ENCODE measurements around the gene NUP62.
"Not testable (repeated sequence)": the region's sequence is repeated elsewhere in the genome, so short reads cannot be mapped to it uniquely, and the experiment has no call there.

NUP62 gene

DNA sequence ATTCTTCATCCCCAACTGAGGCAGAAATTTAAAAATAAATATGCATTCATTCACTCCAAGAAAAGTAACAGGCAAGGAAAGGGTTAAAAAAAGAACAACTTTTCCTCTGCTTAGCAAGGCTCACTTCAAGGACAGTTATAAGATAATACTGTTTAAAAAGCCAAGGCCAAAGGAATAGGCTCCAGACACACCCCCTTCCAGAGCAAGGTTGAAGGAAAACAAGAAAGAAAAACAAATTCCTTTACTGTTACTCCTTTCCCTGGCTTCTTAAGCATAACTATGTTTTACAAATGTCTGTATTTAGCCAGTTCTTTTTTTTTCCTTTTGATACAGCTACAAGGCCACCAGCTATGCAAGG, 23.2 kb upstream of the NUP62 start:
- no peak for DNase-seq (ENCODE audit: low read depth in 2 of 2)

DNA sequence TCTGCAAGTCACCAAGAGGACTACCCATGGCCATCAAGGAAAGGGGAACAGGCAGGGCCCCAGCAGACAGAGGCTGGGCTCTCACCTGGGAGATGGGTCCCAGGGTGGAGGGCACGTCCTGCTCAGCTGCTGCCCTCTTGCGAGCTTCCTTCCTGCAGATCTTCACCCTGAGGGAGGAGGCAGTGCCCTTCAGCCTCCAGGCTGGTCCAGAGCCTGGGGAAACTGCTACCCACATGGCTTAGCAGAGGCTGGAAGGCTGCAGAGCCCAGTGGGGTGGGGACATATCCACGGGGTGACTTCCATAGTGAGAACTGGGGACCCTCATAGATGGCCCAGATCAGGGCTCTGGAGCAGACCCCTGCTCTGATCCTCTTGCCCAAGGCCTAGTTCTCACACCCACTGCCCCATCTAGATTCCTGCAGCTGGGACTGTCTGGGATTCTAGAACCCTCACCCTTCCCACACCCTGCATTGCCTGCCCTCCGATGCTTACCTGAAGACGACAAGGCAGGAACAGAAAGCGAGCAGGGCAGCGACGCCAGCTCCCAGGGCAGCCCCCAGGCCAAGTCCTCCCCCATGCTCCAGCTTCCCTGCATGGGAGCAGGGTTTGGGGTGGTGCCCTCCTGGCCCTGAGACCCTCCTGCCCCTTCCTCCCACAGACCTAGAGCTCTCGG, 22.6 kb upstream of the NUP62 start:
- DNase-seq (ENCODE audit: low read depth in 2 of 2): no peak

DNA sequence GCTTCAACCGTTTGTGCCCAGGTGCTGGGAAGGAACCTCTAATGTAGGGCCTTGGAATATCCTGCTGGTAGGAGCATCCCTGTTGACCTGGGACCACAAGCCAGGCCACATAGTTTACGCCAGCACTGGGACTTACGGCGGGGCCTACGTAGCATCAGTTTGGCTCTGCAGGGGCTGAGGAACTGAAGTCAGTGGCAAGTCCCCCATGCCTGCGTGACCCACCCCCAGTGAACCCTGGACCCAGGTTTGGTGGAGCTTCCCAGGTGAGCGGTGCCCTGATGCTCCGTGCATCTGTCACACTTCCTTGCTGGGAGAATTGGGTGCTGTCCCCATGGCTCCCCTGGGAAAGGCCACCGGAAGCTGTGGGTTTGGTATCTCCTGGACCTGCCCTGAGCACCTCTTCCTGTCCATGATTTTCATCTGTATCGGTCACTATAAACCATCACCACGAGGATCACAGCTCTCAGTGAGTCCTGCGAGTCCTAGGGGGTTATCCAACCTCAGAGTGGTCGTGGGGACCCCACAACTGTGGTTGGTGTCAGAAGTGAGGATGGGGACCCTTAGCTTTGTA, 21.7 kb upstream of the NUP62 start:
- no peak for DNase-seq (ENCODE audit: low read depth in 2 of 2)

DNA sequence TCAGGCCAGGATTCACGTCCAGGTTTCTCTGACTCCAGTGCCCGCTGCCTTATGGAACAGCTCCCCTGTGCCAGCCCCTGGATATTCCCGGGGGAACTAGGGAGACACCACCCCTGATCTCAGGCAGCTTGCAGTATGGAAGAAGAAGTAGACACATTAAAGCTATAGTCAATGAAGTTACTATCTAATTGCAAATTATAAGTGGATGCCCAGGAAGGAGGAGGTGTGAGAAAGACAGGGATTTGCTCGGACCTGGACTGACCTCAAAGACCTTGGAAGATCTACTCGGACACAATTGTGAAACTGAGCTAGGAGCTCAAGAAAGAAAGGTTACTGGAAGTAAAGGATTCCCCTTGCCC, 21.3 kb upstream of the NUP62 start:
- no peak for DNase-seq (ENCODE audit: low read depth in 2 of 2)

DNA sequence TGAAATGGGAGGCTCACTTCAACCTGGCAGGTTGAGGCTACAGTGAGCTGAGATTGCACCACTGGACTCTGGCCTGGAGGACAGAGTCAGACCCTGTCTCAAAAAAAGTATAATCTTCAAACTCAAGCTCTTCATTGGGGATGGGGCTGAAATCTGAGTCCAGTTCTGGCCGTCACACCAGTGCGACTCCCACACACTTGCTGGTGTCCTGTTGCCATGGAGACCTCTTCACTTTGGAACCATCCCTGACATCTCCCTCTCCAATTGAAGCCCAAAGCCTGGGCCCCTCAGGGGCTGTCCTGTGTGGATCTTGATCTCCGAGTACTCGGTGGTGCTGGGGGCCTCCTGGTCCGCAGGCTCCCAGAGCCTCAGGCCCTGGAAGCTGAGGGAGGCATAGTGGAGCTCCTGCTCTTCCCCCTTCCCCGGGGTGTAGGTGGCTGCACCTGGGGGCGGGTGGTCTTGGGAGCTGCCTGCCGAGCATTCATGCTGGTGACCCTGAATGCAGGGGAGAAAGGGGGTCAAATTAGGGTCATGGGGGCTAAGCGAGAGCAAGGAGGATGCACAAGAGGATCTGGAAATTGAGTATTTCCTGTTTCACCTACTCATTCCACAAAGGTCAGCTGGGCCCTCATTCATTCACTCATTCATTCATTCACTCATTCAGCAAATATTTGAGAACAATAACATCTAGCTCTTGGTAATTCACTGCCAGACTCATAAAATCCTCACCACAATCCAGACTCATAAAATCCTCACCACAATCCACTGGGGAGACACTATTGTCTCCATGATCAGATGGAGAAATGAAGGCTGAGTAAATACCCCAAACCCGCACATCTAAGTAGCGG, 20.7 kb upstream of the NUP62 start:
- no peak for DNase-seq (ENCODE audit: low read depth in 2 of 2)

DNA sequence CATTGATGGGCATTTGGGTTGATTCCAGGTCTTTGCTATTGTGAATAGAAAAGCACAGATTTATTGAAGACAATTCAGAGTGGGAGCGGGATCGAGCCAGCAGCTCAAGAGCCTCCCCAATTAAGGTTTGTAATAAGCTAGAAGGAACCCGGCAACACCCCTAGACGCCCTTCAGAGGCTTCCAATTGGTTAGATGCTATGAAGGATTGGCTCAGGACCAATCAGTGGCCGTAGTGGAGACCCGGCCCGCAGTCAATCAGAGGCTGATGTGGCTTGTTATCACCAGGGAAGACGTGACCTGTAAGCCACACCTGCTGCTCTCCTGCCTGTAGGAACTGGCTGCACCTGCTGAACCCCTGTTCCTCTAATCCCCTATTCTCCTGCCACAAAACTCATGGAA, 17.1 kb upstream of the NUP62 start:
- DNase-seq (ENCODE audit: low read depth in 2 of 2): no peak

DNA sequence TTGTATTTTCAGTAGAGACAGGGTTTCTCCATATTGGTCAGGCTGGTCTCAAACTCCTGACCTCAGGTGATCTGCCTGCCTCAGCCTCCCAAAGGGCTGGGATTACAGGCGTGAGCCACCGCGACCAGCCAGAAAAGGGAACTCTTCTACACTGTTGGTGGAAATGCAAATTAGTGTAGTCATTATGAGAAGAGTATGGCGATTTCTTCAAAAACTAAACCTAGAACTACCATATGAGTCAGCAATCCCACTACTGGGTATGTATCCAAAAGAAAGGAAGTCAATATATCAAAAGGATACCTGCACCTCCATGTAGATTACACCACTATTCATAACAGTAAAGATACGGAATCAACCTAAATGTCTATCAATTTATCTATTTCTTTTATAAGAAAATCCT, 15.3 kb upstream of the NUP62 start:
- DNase-seq (ENCODE audit: low read depth in 2 of 2): not testable (repeated sequence)

DNA sequence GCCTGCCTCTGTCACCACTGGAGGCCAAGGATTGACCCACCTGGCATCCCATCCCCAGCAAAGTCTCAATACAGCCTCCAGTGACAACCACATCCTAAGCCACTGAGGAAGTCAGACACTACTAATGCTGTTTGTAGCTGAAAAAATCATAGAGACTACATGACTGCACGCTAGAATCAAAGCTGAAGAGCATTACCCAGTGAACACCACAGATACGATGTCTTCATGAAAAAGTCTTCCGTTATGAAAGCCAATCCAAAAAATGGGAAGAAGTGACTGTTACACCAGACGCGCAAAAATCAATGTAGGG, 11.1 kb upstream of the NUP62 start:
- DNase-seq (ENCODE audit: low read depth in 2 of 2): no peak

DNA sequence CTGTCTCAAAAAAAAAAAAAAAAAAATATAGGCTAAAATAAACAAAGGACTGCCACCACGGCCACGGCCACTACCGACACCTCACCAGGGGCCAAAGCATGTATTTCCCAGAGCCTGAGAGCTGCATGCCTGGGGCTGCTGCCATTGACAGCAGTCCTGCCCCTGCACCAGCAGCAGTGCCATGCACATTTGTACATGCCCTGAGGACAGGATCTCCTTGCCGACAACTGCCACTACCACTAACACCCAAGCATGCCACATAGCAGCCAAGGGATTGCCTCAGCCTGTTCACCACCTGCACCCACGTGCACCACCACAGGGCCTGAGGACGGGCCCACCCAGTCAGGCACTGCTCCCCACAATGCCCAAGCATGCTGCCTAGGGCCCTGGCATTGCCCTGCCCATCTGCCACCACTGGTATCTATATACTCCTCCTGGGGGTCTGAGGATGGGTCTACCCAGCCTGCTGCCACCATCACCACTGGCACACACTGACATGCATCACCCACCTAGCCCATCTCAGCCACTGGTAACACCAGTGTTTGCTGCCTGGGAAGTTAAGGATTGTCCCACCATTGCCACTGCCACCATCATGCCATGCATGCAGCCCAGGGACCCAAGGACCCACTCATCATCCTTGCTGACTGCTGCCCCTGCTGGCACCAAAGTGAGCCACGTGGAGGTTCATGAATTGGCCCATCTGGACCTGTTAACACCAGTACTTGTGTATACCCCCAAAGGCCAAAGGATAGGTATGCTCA, 10.6 kb upstream of the NUP62 start:
- DNase-seq (ENCODE audit: low read depth in 2 of 2): no peak

DNA sequence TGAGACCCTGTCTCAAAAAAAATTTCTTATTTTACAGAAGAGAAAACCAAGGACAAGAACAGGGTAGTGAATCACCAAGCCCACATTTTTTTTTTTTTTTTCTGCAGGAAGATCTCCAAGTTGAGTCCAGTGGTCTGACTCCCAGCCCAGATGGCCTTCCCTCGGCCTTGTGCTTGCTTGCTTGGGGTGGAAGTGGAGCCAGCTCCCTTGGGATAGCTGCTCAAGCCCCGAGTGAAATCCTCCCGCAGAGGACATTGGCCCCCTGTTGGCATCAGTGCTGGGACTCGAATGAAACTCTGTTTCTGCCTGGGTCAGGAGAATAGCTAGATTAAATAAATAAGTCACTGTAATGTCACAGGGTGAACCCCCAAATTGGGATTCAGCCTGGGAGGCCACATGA, 9.4 kb upstream of the NUP62 start:
- DNase-seq (ENCODE audit: low read depth in 2 of 2): no peak

DNA sequence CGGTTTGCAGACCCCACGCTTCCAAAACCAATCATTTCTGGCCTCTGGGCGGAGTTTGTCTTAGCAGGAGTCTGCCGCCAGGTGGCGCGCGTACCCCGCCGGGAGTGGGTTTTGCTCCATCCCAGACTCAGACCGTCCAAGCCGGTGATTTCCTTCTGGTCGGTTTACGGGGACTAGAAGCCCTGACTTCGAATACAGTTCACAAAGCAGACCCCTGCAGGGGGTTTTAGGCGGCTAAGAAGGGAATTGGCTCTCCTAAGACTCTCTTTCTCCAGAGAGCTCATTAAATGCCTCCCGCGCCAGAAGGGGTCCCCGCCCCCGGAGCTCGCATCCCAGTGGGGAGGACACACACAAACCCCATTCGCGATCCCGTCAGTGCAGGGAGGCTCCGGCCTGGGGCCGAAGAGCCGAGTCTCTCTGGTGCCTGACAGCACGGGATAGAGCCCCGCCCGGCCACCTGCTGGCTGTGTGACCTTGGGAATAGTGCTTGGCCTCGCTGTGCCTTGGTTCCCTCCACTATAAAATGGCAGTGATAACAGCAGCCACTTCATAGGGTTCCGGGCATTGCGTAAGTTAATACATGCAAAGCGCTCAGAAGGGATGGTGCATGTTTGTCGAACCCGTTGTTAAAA, 8.6 kb upstream of the NUP62 start:
- DNase-seq (ENCODE audit: low read depth in 2 of 2): peak; percentile 72

DNA sequence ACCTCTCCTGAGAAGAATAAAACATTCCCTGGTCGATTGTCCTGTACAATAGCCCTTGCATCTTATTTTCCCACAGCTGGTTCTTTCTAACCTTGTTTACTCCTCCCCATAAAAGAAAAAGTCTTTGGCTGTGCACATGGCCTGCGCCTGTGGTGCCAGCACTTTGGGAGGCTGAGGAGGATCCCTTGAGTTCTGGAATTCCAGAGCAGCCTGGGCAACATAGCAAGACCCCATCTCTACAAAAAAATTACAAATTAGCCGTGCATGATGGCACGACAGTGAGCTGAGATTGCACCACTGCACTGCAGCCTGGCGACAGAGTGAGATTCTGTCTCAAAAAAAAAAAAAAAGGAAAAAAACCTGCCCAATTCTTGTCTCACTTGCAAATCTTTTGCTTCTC, 7.2 kb upstream of the NUP62 start:
- no peak for DNase-seq (ENCODE audit: low read depth in 2 of 2)

DNA sequence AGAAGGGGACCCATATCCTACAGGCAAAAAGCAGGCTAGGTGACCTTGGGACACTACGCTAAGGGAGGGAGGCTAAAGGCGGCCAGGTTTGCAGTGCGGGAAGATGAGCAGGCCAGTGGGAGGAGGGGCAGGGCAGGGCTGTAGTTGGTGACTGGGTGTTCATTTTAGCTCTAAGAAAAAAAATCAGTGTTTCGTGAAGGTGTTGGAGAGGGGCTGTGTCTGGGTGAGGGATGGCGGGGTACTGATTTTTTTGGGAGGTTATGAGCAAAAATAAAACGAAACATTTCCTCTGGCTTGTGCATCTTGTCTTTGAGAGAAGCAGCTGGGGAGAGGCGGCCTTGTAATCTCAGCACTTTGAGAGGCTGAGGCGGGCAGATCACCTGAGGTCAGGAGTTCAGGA, 4.3 kb upstream of the NUP62 start:
- DNase-seq (ENCODE audit: low read depth in 2 of 2): no peak

DNA sequence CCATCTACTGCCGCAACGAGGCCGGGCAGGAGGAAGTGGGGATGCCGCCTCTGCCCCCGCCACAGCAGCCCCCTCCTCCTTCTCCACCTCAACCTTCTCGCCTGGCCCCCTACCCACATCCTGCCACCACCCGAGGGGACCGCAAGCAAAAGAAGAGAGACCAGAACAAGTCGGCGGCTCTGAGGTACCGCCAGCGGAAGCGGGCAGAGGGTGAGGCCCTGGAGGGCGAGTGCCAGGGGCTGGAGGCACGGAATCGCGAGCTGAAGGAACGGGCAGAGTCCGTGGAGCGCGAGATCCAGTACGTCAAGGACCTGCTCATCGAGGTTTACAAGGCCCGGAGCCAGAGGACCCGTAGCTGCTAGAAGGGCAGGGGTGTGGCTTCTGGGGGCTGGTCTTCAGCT, 3.4 kb upstream of the NUP62 start:
- no peak for DNase-seq (ENCODE audit: low read depth in 2 of 2)

DNA sequence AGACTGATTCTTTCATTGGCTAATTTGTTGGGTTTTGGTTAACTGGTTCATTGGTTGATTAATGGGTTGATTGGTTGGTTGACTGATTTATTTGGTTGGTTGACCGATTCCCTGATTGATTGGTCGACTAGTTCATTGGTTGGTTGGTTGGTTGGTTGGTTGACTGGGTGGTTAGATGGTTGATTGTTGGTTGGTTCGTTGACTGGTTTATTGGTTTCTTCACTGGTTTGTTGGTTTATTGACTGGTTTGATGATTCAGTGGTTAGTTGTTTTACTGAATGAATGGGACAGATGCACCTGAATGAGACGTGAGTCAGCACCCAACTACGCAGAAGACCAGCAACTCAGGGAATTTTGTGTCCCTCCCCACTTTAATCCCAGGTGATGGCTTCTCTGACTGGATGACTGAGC, 2.7 kb upstream of the NUP62 start:
- no peak for DNase-seq (ENCODE audit: low read depth in 2 of 2)

DNA sequence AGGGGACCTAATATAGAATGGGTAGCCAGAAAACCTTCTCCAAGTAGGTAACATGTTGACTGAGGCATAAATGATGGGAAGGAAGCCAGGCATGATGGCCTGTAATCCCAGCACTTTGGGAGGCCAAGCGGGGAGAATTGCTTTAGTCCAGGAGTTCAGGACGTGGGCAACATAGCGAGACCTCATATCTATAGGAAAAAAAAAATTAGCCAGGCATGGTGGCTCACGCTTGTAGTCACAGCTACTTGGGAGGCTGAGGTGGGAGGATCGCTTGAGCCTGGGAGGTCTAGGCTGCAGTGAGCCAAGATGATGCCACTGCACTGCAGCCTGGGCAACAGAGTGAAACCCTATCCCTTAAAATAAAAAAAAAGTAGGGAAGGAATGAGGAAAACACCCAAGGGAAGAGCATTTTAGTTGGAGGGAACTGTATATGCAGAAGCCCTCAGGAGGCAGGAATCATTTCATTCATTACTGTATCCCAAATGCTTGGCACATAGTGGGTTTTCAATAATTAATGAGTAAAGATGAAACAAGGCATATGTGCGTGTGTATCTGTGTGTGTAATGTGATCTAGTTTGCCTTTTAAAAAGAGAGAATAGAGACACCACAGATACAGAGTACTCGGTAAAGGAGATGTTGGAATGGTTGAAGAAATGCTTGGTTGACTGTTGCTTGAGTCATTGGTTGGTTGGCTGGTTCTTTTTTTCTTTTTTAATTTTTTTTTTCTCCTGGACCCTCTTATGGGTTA, 2.2 kb upstream of the NUP62 start:
- no peak for DNase-seq (ENCODE audit: low read depth in 2 of 2)

DNA sequence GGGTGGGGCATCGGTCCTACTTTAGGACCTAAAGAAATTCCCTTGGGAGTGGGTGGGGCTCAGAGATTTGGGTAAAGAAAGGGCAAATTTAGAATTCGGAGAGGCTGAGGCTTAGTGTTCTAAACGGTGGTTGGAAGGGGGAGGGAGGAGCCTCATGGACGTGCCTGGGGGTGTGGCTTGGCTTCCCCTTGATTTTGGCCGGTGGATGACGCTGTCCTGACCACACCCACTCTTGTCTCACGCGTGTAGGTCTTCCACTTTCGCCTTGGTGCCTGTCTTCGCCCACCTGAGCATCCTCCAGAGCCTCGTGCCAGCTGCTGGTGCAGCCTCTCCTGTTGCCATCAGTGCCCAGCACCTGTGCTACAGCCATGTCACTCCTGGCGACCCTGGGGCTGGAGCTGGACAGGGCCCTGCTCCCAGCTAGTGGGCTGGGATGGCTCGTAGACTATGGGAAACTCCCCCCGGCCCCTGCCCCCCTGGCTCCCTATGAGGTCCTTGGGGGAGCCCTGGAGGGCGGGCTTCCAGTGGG, 1.2 kb upstream of the NUP62 start:
- DNase-seq (ENCODE audit: low read depth in 2 of 2): no peak

DNA sequence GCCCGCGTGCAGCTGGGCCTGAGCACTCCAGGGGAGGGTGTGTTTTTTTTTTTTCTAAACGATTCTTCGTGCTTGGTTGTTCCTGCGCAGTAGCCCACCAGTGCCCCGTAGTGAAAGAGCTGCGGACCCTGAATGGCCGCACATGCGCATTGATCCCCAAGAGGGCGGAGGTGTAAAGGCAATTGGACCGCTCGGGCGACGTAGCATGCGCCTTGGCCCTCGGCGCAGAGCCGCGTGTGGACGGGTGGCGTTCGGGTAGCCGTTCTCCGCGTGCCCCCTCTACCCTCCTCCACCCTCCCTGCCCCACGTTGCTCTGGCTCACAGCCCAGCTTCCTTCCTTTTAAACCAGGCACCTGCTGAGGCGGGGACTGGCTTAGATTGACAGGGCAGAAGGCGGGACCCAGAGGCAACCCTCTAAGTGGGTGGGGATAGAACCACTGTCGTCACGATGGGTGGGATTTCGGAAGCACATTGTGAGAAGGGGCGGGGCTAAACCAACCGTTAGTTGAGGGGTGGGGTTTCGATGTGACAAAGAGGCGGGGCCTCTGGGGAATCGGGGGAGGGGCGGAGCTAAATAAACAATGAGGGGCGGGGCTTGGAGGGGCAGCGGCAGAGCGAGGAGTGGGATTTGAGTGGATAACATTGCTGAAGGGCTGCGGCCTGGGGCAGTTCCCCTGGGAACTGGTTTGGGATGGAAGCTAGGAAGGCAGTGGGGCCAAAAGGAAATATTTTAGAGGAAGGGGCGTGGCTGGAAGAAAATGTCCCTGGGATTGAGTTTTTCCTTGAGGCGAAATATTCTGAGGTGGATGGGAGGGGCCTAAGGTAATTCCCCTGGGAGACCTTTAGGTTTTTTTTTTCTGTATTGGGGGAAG, 543 bp upstream of the NUP62 start:
- peak; percentile 77 to 88 for DNase-seq (ENCODE audit: low read depth in 2 of 2)

DNA sequence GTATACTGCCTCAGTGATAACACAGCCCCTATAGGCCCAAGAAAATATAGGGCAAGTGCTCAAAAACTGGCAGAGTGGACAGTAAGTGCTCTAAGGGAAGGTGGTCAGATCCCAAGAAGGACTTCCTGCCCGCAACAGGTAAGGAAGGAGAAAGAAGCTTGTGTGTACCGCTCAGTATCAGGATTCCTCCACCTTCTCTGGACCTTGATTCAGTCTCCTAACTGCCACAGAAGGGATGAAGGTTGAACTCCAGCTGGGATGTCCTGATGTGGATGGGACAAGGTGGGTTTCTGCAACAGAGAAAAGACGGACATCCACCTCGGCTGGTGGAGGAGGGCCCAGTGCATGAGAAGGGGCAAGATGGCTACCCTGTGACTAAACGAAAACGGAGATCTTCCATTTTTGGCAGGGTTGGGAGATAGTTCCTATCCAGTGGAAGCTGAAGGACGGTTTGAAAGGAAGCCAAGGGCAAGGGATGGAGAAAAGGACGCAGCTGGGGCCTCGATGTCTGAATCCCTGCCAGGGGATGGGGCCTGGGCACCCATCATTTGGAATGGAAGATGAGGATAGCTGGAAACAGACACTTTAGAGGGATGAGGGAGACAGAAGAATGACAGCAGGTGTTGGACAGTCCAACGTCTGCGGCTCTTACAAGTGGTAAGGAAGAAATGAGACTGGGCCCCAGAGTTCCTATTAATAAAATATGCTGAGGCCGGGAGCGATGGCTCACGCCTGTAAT, 1.6 kb downstream of the NUP62 start:
- no peak for DNase-seq (ENCODE audit: low read depth in 2 of 2)

DNA sequence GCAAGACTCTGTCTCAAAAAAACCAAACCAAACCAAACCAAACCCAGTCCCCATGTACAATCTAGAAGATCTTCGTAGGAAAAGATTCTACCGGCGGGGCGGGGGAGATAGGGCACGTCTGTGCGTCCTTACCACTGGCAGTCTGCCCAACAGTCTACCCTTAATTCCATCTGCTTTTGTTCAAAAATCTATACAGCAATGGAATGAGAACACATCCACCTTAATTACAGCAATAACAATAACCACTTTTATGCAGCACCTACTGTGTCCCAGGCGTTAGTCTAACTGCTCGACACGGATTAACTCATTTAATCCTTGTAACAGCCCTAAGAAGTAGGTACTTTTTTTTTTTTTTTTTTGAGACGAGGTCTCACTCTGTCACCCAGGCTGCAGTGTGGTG, 2.8 kb downstream of the NUP62 start:
- DNase-seq (ENCODE audit: low read depth in 2 of 2): no peak

Data from stimulated activated CD8-positive, alpha-beta memory T cell treated with anti-CD3 and anti-CD28 coated beads, Interleukin-2, amount 100 ng/mL, for 48 hours (primary cell).